Measurements from ENCODE around the gene KRTAP4-12. TPM values are rescaled to one million over a fixed set of nuclear protein-coding genes. Genes with fewer than 3 reads are reported as not detected.
"Not testable (repeated sequence)": the region's sequence is repeated elsewhere in the genome, so short reads cannot be mapped to it uniquely, and the experiment has no call there.

Gene KRTAP4-12
- total RNA-seq, result not detected in 2 replicates

DNA sequence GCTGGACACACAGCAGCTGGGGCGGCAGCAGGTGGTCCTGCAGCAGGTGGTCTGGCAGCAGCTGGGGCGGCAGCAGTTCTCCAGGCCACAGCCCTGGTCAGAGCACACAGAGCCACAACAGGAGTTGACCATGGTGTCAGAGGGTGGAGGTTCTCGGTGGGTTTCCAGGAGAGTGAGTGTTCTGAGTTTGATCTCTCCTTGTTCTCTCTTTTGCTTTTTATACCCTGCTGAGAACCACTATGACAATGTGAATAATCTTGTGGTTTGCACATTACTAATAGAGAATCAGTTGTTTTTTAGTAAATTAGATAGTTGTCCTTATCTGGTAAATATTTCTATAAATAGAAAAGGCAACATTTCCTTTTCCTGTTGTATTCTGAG, at the start of gene KRTAP4-12:
Gene KRTAP4-12, minus strand, starts transcription at position 192 of the 381 bp plus-strand sequence. Its CDS starts 60 bp downstream, at position 132.
- H3K27ac Mint-ChIP-seq, result not testable (repeated sequence)

DNA sequence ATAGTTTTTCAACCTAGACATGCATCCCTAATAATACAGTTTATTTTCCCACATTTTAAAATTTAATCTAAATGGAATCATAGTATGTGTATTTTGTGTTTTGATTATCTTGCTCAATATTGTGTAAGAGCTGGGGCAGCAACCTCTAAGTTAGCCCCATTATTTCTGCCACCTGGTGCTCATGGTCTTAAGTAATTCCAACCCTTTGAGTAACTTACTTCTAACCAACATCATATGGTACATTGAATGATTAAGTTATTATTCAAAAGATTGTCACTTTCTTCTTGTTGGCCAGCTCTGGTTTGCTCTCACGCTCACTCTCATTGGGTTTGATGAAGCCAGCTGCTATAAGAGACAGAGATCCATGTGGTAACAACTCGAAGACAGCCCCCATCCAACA, 47.9 kb upstream of the KRTAP4-12 start:
- Mint-ChIP-seq H3K27ac (no peak overlapping the region), H3K36me3 (ENCODE audit: low read depth) (no peaks in the 10 kb centered on the region), H3K9me3 (no peaks in the 10 kb centered on the region), H3K27me3 (peaks cover 2% of the 10 kb centered on the region), H3K4me3 (no peak overlapping the region), H3K4me1 (no peaks in the 10 kb centered on the region)
- no peak for DNase-seq
- intact Hi-C loops (cut with micrococcal nuclease), result no loop called here

More for the DNA sequence above, at the start of gene KRTAP4-12:
- DNase-seq; H3K4me3 Mint-ChIP-seq; H3K9me3 Mint-ChIP-seq; intact Hi-C loops (cut with micrococcal nuclease); H3K27me3 Mint-ChIP-seq; H3K4me1 Mint-ChIP-seq; H3K36me3 Mint-ChIP-seq (ENCODE audit: low read depth): not testable (repeated sequence)

GRCh38 chr17:41168121-41168520, 44.1 kb upstream of the KRTAP4-12 start, which contains the start of gene KRTAP4-3:
Gene KRTAP4-3 (minus strand): TSS chr17:41168221. CDS start chr17:41168172, 49 bp downstream.
- DNase-seq, result no peak
- Mint-ChIP-seq H3K36me3 (ENCODE audit: low read depth) (no peaks in the 10 kb centered on the region), H3K27me3 (peaks cover 2% of the 10 kb centered on the region), H3K27ac (no peak within 1 kb of the TSS), H3K4me1 (no peaks in the 10 kb centered on the region), H3K4me3 (no peak within 1 kb of the TSS), H3K9me3 (no peaks in the 10 kb centered on the region)
- intact Hi-C loops (cut with micrococcal nuclease), result no loop called here

DNA sequence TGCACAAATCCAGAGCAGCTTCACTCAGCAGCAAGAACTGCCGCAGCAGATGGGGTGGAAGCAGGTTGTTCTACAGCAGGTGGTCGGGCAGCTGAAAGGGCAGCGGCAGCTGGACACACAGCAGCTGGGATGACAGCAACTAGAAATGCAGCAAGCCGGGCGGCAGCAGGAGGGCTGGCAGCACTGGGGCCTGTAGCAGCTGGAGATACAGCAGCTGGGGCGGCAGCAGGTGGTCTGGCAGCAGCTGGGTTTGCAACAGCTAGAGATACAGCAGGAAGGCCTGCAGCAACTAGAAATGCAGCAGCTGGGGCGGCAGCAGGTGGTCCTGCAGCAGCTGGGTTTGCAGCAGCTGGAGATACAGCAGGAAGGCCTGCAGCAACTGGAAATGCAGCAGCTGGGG, 43.6 kb upstream of the KRTAP4-12 start:
- peaks cover 2% of the 10 kb centered on the region for H3K27me3 Mint-ChIP-seq
- intact Hi-C loops (cut with micrococcal nuclease), result no loop called here
- no peaks in the 10 kb centered on the region for H3K9me3 Mint-ChIP-seq
- no peaks in the 10 kb centered on the region for H3K36me3 Mint-ChIP-seq (ENCODE audit: low read depth)
- DNase-seq, result no peak
- H3K4me1 Mint-ChIP-seq, result no peaks in the 10 kb centered on the region
- no peak overlapping the region for H3K27ac Mint-ChIP-seq
- no peak overlapping the region for H3K4me3 Mint-ChIP-seq

DNA sequence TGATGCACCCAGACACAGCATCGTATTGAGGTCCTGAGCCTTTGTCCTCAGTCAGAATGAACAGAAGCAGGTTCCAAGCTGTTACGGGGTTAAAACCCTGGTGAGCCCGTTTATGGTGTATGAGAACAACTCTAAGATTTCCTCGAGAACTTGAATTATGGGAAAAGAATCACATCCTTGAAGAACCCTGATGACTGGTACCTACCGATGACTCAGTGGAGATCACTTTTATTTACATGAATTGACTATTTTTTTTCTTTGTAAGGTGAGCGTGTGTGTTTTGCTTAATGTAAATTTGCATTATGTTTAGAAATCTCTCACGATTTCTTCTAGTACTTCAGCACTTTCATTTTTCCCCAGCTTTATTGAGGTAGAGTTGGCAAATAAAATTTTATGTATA, 39.8 kb upstream of the KRTAP4-12 start:
- no peaks in the 10 kb centered on the region for H3K4me1 Mint-ChIP-seq
- intact Hi-C loops (cut with micrococcal nuclease), result no loop called here
- H3K4me3 Mint-ChIP-seq, result no peak overlapping the region
- no peaks in the 10 kb centered on the region for H3K27me3 Mint-ChIP-seq
- no peaks in the 10 kb centered on the region for H3K36me3 Mint-ChIP-seq (ENCODE audit: low read depth)
- H3K27ac Mint-ChIP-seq, result no peak overlapping the region
- H3K9me3 Mint-ChIP-seq, result no peaks in the 10 kb centered on the region
- DNase-seq, result no peak

GRCh38 chr17:41160648-41161047, 36.7 kb upstream of the KRTAP4-12 start, which contains the start of gene KRTAP4-4:
Gene KRTAP4-4 (minus strand): TSS chr17:41160748. CDS start chr17:41160691, 57 bp downstream.
- intact Hi-C loops (cut with micrococcal nuclease), result no loop called here
- no peak for DNase-seq
- Mint-ChIP-seq H3K4me3 (no peak within 1 kb of the TSS), H3K27me3 (peaks cover 8% of the 10 kb centered on the region), H3K27ac (no peak within 1 kb of the TSS), H3K36me3 (ENCODE audit: low read depth) (no peaks in the 10 kb centered on the region), H3K9me3 (no peaks in the 10 kb centered on the region), H3K4me1 (no peaks in the 10 kb centered on the region)

DNA sequence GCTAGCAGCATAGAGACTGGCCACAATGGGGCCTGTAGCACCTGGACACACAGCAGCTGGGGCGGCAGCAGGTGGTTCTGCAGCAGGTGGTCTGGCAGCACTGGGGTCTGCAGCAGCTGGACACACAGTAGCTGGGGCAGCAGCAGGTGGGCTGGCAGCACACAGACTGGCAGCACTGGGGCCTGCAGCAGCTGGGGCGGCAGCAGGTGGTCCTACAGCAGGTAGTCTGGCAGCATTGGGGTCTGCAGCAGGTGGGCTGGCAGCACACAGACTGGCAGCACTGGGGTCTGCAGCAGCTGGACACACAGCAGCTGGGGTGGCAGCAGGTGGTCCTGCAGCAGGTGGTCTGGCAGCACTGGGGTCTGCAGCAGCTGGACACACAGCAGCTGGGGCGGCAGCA, 36.2 kb upstream of the KRTAP4-12 start:
- DNase-seq; H3K4me3 Mint-ChIP-seq; H3K4me1 Mint-ChIP-seq; H3K27me3 Mint-ChIP-seq; H3K9me3 Mint-ChIP-seq; H3K36me3 Mint-ChIP-seq (ENCODE audit: low read depth); H3K27ac Mint-ChIP-seq; intact Hi-C loops (cut with micrococcal nuclease): not testable (repeated sequence)

DNA sequence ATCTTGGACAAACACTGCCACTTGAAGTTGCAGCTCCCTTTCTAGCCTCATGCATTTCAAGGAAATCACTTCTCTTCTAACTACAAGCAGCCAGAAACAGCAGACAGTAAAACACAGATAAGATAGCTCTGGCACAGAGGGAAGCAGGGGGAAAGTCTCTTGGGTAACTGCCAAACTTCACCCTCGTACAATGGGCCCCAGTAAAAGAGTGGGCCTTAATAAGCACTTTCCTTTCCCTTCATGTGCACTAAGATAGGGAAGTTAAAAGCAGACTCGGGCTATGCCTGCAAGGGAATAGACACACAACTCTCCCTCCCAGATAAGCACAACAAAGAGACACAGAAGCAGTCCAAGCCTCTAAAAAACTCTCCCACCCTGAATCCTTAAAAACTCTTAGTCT, 29.9 kb upstream of the KRTAP4-12 start:
- no peaks in the 10 kb centered on the region for H3K9me3 Mint-ChIP-seq
- no peaks in the 10 kb centered on the region for H3K4me1 Mint-ChIP-seq
- intact Hi-C loops (cut with micrococcal nuclease), result no loop called here
- H3K27me3 Mint-ChIP-seq, result peaks cover 16% of the 10 kb centered on the region
- no peak for DNase-seq
- H3K27ac Mint-ChIP-seq, result no peak overlapping the region
- H3K36me3 Mint-ChIP-seq (ENCODE audit: low read depth), result no peaks in the 10 kb centered on the region
- H3K4me3 Mint-ChIP-seq, result no peak overlapping the region

DNA sequence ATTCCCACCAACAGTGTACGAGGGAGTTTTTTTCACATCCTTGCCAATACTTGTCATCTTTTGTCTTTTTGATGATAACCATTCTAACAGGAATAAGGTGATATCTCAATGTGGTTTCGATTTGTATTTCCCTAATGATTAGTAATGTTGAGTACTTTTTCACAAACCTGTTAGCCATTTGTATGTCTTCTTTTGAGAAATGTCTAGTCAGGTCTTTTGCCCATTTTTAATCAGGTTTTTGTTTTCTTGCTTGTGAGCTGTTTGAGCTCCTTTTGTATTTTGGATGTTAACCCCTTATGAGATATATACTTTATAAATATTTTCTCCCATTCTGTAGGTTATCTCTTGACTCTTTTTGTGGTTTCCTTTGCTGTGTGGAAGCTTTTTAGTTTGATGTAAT, 27.5 kb upstream of the KRTAP4-12 start:
- intact Hi-C loops (cut with micrococcal nuclease), result no loop called here
- no peak for DNase-seq
- no peaks in the 10 kb centered on the region for H3K36me3 Mint-ChIP-seq (ENCODE audit: low read depth)
- H3K4me1 Mint-ChIP-seq, result no peaks in the 10 kb centered on the region
- no peak overlapping the region for H3K27ac Mint-ChIP-seq
- H3K27me3 Mint-ChIP-seq, result peaks cover 10% of the 10 kb centered on the region
- H3K9me3 Mint-ChIP-seq, result no peaks in the 10 kb centered on the region
- H3K4me3 Mint-ChIP-seq, result no peak overlapping the region

- Mint-ChIP-seq H3K4me3 (no peak overlapping the region), H3K27ac (no peak overlapping the region)
Measured at GRCh38 chr17:41150026-41150425, 26.0 kb upstream of the KRTAP4-12 start.

DNA sequence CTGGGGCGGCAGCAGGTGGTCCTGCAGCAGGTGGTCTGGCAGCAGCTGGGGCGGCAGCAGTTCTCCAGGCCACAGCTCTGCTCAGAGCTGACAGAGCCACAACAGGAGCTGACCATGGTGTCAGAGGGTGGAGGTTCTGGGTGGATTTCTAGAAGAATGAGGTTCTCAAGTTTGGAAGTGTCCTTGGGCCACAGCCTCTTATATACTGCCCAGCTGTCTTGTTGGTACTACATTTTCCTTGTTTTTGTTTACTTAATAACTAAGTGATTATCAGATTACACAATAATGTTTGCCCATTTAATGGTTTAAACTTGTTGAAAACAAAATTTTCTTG, 25.6 kb upstream of the KRTAP4-12 start, which contains the start of gene KRTAP4-5:
Gene KRTAP4-5, minus strand, starts transcription at position 174 of the 334 bp plus-strand sequence. Its CDS starts 58 bp downstream, at position 116.
- Mint-ChIP-seq H3K27me3 (peaks cover 6% of the 10 kb centered on the region), H3K4me1 (no peaks in the 10 kb centered on the region), H3K36me3 (ENCODE audit: low read depth) (no peaks in the 10 kb centered on the region), H3K9me3 (no peaks in the 10 kb centered on the region), H3K27ac (no peak within 1 kb of the TSS), H3K4me3 (no peak within 1 kb of the TSS)
- DNase-seq, result no peak
- intact Hi-C loops (cut with micrococcal nuclease), result no loop called here

More at GRCh38 chr17:41150026-41150425, 26.0 kb upstream of the KRTAP4-12 start:
- Mint-ChIP-seq H3K4me1 (no peaks in the 10 kb centered on the region), H3K9me3 (no peaks in the 10 kb centered on the region), H3K36me3 (ENCODE audit: low read depth) (no peaks in the 10 kb centered on the region), H3K27me3 (peaks cover 6% of the 10 kb centered on the region)
- intact Hi-C loops (cut with micrococcal nuclease), result no loop called here
- DNase-seq, result no peak

DNA sequence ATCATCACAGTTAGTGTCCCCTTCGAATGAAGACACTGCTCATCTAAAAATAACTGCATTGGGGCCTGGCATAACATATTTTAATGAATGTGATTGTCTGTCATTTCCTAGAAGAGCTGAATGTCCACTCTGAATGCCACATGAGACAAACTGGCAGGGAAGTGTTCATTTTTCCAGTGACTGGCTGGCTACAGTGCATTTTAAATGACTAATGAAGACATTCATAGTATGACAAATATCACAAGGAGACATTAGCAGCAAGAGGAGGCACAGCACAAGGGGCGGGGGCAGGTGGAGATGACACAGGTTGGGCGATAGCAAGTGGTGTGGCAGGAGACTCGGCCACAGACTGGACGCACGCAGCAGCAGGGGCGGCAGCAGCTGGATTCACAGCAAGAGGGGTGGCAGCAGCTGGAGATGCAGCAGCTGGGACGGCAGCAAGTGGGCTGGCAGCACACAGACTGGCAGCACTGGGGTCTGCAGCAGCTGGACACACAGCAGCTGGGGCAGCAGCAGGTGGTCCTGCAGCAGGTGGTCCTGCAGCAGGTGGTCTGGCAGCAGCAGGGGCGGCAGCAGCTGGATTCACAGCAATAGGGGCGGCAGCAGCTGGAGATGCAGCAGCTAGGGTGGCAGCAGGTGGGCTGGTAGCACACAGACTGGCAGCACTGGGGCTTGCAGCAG, 25.1 kb upstream of the KRTAP4-12 start:
- H3K27ac Mint-ChIP-seq; DNase-seq; H3K4me3 Mint-ChIP-seq; H3K4me1 Mint-ChIP-seq; intact Hi-C loops (cut with micrococcal nuclease); H3K27me3 Mint-ChIP-seq; H3K36me3 Mint-ChIP-seq (ENCODE audit: low read depth); H3K9me3 Mint-ChIP-seq: not testable (repeated sequence)

- H3K36me3 Mint-ChIP-seq (ENCODE audit: low read depth), result no peaks in the 10 kb centered on the region
- H3K4me3 Mint-ChIP-seq, result no peak overlapping the region
- H3K9me3 Mint-ChIP-seq, result peaks cover 10% of the 10 kb centered on the region
- H3K4me1 Mint-ChIP-seq, result no peaks in the 10 kb centered on the region
- DNase-seq, result no peak
- no peak overlapping the region for H3K27ac Mint-ChIP-seq
- no peaks in the 10 kb centered on the region for H3K27me3 Mint-ChIP-seq
- intact Hi-C loops (cut with micrococcal nuclease), result no loop called here
Measured at GRCh38 chr17:41147531-41148204, 23.7 kb upstream of the KRTAP4-12 start.

DNA sequence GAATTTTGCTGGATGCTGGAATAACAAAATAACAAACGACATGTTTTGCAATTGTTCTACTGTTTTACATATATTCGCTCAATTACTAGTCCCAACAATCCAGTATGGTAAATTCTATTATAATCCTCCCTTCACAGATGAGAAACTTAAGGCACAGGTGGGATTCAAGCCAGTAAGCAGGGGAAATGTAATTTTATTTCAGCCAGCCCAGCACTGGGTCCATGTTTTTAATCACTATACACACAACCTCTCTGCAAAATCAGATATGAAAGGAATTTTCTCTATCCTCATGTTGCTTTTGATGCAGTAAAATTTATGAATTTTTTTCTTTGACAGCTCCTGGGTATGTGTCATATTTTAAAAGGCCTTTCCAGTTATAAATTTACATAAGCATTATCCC, 21.3 kb upstream of the KRTAP4-12 start:
- H3K27ac Mint-ChIP-seq, result no peak overlapping the region

More for the DNA sequence above, 21.3 kb upstream of the KRTAP4-12 start:
- H3K36me3 Mint-ChIP-seq (ENCODE audit: low read depth), result no peaks in the 10 kb centered on the region
- H3K9me3 Mint-ChIP-seq, result peaks cover 20% of the 10 kb centered on the region
- H3K4me3 Mint-ChIP-seq, result no peak overlapping the region
- intact Hi-C loops (cut with micrococcal nuclease), result no loop called here
- H3K4me1 Mint-ChIP-seq, result no peaks in the 10 kb centered on the region
- no peak for DNase-seq
- no peaks in the 10 kb centered on the region for H3K27me3 Mint-ChIP-seq

Measured in activated CD4-positive, alpha-beta T cell treated with anti-CD3 and anti-CD28 coated beads, Interleukin-2, amount 10 ng/mL, durations not matched to agents 24 days and 14 days (primary cell).